Measurements from ENCODE around the gene UBIAD1.
"Not testable (repeated sequence)": the region's sequence is repeated elsewhere in the genome, so short reads cannot be mapped to it uniquely, and the experiment has no call there.

Gene UBIAD1

DNA sequence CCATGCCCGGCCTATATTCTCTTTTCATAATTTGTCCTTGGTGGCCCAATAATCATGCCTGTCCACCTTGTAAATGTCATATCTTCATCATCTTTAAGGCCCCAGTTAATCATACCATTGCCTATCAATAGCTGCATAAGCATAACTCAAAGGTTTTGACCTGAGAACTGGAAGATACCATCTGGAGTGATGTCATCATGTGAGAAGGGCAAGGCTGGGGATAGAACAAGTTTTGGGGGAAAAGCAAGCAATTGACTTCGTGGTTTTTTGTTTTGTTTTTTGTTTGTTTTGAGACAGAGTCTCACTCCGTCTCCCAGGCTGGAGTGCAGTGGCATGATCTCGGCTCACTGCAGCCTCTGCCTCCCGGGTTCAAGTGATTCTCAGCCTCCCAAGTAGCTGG is 6.2 kb downstream of the UBIAD1 start:
- DNase-seq (ENCODE audit: extremely low read depth in 1 of 2, low read depth in 1 of 2): no peak

DNA sequence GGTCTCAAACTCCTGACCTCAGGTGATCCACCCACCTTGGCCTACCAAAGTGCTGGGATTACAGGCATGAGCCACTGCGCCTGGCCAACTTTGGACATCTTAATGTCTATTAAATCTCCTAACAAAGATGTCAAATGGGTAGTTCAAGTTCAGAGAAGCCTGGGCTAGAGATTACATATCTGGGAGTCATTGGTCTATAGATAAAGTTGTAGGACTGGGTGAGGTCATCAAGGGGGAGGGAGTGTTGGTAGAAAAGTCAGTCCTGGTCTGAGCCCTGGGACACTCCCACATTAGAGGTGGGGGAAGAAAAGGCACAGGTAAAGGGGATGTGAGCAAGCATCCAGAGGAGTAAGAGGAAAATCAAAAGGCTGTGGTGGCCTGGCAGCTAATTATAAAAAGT is 6.6 kb downstream of the UBIAD1 start:
- DNase-seq (ENCODE audit: extremely low read depth in 1 of 2, low read depth in 1 of 2): no peak

DNA sequence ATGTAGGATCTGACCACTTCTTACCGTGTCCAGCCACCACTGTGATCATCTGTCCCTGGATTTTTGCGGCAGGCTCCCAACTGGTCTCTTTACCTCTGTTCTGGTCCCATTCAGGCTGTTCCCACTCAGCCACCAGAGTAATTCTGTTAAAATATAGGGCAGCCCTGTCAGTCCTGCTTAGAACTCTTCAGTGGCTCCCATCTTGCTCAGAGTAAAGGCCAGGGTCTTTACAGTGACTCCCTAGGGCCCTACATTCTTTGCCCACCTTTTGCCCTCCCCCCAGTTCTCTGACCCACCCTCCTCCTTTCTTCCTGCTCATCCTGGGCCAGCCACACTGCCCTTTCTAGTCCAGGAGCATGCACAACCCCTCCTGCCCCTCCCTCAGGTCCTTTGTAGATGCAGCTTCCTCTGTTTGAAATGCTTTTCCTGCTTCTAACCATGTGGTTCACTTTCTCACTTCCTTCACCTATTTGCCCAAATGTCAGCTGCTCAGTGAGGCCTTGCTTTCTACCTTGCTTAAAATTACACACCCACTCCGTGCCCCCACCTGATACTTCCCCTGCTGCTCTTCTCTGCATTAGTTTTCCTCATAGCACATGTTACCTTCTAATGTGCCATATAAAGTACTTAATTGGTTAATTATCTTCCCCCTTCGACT is 7.8 kb downstream of the UBIAD1 start:
- DNase-seq (ENCODE audit: extremely low read depth in 1 of 2, low read depth in 1 of 2): no peak

DNA sequence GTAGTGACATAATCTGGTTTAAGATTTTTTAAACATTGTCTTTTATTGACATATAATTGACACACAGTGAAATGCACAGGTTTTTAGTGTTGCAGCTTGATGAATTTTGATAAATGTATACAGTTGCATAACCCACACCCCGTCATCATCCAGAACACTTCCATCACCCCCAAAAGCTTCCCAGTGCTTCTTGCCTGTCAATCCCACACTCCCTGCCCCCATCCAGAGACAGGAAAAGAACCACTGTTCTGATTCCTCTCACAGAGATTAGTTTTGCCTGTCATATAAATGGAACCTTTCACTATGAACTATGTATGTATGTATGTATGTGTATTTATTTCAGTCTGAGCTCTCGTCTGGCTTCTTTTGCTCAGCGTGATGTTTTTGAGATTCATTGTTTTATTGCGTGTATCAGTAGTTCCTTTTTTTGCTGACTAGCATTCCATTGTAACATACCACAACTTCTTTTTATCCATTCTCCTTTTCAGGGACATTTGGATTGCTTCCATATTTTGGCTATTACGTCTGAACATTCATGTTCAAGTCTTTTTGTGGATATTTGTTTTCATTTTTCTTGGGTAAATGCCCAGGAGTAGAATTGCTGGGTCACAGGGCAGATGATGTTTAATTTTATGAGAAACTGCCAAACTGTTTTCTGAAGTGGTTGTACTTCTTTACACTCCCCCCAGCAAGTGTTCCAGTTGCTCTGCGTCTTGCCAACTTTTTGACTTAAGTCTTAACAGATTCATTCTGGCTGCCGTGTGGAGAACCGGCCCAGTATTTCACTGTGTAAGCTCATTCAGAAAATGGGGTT is 8.7 kb downstream of the UBIAD1 start:
- no peak for DNase-seq (ENCODE audit: extremely low read depth in 1 of 2, low read depth in 1 of 2)

DNA sequence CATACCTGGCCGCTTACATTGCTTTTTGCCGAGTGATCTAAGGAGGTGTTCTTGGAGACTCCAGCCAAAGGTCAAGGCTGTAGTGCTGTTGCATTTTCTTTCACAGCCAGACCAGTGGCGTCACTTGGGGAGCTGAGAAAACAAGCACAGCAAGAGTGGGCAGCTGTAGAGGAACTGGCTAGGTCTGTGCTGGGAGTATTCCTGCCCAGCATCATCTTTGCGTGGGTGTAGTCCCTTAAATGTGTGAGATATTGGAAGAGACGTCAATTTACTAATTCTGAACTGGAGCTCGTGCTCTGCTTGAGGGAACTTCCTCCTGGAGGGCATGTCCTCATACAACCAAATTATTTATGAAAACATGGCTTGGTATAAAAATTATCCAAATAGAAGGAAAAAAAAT is 10.2 kb downstream of the UBIAD1 start:
- no peak for DNase-seq (ENCODE audit: extremely low read depth in 1 of 2, low read depth in 1 of 2)

DNA sequence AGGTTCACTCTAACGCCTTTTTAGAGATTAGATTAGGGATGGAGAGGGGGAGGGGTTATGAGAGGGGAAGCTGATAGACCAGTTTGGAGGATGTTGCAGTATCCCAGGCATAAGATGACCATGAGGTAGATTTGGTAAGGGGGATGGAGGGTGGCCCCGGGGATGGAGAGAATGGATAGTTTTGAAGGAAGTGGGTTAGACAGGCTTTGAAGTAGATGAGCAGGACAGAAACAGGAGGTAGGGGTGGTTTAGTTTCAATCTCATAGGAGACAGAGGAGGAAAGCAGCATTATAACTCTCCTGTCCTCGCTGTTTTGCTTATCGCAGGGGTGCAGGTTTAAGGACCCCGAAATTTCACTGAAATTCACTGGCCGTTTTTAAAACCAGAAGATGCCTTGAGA is 11.8 kb downstream of the UBIAD1 start:
- no peak for DNase-seq (ENCODE audit: extremely low read depth in 1 of 2, low read depth in 1 of 2)

DNA sequence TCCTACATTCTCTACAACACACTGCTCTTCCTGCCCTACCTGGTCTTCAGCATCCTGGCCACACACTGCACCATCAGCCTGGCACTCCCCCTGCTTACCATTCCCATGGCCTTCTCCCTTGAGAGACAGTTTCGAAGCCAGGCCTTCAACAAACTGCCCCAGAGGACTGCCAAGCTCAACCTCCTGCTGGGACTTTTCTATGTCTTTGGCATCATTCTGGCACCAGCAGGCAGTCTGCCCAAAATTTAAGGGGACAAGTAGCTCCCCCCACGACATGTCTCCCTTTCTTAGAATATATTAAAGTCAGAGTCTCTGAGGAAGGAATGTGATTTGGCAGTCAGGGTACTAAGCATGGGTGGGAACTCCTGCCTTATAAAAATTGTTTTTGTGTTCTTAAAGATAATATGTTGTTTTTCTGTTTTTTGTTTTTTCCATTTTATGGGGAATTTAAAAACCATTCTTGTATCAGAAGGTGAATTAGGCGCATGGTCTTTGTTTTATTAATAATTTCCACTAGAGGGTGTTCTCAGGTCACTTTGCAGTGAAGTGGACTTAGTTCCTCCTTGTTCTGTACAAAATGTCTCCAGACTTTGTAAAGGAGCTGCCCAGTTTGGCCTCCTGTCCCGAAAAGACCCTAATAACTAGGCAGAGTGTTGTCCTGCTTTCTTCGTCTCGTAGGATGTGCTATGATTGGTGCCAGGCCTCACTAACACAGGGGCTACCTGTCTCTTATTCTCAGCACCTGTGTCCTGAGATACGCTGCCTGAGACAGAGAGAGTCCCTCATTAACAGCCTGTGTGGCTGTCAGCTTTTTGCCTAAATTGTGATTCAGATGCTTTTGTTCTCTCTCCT is 13.1 kb downstream of the UBIAD1 start:
- DNase-seq (ENCODE audit: extremely low read depth in 1 of 2, low read depth in 1 of 2): no peak

DNA sequence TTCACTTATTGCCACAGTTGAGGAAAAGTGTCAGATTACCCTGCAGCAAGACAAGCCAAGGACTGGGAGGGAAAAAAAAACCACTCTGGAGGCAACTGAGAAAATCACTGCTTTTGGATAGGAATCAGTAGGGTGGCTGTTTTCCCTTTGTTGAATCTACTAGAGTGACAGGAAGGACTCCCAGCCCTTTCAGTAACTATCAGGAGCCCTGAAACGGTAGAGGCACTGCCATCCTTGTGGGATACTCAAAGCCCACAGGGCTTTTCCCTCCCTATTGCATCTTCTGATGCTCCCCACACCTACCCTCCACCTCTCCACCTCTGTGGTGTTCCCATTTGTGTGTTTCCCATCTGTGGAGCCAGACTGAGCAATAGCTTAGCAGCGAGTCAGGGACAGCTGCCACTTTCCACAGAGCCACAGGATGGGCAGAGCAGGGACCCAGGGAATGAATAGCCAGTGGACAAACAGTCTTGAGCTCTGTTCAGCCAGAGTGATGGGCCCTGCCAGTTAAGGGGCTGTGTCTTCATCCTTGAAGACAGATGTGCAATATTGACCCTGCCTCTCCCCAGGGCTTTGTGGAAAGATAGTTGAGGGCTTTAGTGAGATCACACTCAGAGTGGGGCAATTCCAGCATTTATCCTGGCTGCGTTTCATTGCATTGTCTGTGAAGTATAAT is 13.9 kb downstream of the UBIAD1 start:
- DNase-seq (ENCODE audit: extremely low read depth in 1 of 2, low read depth in 1 of 2): no peak

DNA sequence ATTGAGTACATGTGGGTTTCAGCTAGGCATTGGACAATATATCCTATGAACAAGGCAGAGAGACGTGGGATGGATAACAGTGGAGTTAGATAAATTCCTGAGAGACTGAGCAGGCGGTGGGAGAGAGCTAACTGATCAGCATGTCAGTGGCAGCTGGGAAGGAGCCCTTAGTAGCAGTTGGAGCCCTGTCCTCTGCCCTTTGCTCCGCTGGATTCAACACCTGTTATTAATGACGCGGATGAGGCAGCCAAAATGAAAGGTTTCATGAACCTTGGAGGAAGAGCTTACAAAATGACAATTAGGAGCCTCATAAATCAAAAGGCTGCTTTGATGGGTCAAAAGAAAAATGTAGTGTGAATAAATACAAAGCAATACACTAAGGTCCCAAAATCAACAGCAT is 16.1 kb downstream of the UBIAD1 start:
- no peak for DNase-seq (ENCODE audit: extremely low read depth in 1 of 2, low read depth in 1 of 2)

DNA sequence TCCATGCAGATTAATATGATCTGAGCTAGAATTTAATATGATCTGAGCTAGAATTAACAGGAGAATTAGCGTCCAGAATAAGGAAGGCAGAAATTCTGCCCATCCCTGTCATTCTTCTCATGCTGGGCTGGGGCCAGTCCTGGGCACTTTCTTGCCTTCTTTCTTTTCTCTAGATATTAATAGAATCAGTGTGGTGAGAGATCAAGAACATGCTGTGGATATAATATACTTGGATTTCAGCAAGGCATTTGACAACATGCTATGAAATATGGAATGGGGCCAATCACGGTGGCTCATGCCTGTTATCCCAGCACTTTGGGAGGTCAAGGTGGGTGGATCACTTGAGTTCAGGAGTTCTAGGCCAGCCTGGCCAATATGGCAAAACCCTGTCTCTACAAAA is 18.1 kb downstream of the UBIAD1 start:
- DNase-seq (ENCODE audit: extremely low read depth in 1 of 2, low read depth in 1 of 2): no peak

DNA sequence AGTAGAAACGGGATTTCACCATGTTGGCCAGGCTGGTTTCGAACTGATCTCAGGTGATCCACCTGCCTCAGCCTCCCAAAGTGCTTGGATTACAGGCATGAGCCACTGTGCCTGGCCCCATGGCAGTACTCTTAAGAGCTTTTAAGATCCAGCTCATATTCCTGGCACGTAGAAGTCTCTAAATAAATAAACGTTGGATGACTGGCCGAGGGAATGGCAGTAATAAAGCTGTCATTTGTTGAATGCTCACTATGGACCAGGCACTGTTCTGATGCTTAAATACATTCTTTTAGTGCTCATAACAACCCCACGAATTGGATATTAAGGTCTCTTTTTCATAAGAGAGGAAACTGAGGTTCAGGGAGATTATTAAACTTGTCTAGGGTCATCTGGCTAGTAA is 20.9 kb downstream of the UBIAD1 start:
- DNase-seq (ENCODE audit: extremely low read depth in 1 of 2, low read depth in 1 of 2): no peak

DNA sequence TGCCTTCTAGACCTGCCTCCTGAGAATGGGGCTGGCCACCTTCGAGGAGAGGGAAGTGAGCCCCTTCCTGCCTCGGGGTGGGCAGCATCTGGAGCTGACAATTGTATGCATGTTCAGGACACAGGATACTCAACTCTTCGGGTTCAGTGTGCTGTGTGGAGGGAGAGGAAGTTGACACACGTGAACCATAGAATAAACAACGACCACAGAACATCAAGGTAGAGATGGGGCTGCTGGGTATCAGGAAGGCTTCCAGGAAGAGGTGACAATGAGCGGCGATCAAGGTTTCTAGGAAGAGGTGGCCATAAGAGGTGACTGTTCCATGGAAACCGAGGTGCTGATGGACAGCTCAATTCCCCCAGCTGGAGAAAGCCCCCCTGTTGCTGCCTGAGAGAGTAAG is 22.0 kb downstream of the UBIAD1 start:
- no peak for DNase-seq (ENCODE audit: extremely low read depth in 1 of 2, low read depth in 1 of 2)

DNA sequence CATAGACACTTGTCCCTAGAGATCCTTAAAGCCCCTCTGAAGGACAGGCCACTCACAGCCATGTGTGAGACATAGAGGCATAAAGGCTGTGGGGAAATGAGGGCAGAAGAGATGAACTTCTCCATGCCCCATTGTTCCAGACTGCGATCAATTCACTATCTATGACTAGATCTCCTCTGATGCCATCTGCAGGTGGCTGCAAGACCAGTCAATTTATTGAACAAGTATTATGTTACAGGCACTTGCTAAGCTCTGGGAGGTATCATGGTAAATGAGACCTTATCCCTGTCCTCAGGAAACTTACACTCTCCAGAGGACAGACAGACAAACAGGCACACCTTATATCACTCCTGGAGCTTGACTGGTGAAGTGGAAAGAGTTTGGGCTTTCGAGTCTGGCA is 22.9 kb downstream of the UBIAD1 start:
- no peak for DNase-seq (ENCODE audit: extremely low read depth in 1 of 2, low read depth in 1 of 2)

DNA sequence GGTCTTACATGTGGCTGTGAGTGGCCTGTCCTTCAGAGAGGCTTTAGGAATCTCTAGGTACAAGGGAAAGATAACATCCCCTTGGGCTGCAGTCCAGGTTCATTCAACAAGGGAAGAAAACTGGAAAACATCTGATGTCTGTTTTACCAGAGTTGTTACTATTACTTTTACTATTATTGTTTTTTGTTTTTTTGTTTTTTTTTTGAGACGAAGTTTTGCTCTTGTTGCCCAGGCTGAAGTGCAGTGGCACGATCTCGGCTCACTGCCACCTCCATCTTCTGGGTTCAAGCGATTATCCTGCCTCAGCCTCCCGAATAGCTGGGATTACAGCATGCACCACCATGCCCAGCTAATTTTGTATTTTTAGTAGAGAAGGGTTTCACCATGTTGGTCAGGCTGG is 24.8 kb downstream of the UBIAD1 start:
- not testable (repeated sequence) for DNase-seq (ENCODE audit: extremely low read depth in 1 of 2, low read depth in 1 of 2)

DNA sequence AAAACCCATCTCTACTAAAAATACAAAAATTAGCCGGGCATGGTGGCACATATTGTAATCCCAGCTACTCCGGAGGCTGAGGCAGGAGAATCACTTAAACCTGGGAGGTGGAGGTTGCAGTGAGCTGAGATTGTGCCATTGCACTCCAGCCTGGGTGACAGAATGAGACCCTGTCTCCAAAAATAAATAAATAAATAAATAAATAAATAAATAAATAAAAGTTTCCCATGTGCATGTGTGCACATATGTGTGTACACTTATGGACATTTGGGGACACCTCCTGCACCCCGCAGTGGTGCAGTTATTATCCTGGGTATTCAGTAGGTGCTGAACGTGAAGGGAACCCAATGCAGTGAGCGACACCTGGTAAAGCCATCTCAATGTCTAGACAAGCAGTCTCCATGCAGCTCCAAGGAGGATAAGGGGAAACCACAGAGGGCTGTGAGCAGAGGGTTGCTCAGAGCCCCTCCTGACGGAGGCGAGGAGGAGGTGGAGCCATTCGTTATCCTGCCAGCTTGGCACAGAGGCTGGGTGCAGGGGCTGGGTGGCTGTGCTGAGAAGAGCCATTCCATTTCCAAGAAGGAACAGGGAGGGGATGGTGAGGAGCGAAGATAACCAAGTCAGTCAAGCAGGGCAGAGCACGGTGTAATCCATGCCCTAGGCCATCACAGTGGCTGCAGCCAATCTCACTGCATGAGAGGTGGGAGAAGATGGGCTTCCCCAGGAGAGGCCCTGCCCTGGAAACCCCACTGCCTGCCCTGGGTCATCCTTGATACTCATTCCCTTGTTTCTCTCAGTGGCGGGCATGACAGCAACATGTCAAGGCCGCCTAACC is 25.6 kb downstream of the UBIAD1 start:
- no peak for DNase-seq (ENCODE audit: extremely low read depth in 1 of 2, low read depth in 1 of 2)

DNA sequence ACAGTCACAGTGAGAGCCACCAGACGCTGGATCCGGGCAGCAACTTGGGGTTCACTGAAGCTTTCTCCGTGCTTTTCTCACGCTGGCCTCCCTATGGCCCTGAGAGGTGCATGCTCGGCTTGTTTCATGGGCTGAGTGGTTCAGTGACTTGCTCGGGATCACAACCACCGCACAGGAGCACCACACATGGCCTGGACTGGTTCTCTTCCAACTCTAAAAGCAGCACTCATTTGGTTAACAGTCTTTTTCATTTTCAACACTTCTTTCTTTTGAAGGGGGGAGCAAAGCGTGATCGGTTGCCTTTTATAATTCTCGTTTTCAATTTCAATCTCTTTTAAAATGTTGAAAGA is 26.2 kb downstream of the UBIAD1 start:
- DNase-seq (ENCODE audit: extremely low read depth in 1 of 2, low read depth in 1 of 2): no peak

DNA sequence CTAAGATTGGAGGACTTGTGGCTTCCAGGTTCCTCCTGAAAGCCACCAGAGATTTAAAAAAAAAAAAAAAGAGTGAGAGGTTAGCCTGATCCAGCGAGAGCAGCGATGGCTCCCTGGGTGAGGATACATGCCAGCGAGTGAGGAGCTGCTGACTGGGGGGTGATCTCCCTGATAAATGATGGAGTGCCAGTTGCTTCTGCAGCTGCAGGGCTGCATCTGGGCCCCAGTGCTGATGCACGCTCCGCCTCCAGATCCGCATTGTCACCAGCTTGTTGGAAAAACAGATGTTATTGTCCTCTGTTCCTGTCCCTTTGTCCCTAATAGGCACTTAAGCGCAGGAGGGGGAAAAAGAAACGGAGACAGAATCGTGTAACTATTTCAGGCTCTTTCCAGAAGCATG is 28.6 kb downstream of the UBIAD1 start:
- DNase-seq (ENCODE audit: extremely low read depth in 1 of 2, low read depth in 1 of 2): no peak

DNA sequence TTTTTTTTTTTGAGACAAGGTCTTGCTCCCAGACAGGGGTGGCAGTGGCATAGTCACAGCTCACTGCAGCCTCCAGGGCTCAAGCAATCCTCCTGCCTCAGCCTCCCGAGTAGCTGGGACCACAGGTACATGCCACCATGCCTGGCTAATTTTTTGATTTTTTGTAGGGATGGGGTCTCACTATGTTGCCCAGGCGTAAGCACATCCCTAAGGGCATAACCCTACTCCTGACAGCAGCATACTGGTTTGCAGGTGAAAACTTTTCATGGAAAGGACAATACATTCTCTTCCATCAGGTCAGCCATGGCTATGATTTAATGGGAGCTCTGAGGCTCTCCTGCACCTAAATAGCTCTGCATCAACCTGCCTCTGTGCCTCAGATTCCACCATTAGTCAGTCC is 29.4 kb downstream of the UBIAD1 start:
- no peak for DNase-seq (ENCODE audit: extremely low read depth in 1 of 2, low read depth in 1 of 2)

DNA sequence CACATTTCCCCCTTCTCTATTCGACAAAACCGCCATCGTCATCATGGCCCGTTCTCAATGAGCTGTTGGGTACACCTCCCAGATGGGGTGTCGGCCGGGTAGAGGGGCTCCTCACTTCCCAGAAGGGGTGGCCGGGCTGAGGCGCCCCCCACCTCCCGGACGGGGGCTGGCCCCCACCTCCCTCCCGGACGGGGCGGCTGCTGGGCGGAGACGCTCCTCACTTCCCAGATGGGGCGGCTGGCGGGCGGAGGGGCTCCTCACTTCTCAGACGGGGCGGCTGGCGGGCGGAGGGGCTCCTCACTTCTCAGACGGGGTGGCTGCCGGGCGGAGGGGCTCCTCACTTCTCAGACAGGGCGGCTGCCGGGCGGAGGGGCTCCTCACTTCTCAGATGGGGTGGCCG is 32.5 kb downstream of the UBIAD1 start:
- DNase-seq (ENCODE audit: extremely low read depth in 1 of 2, low read depth in 1 of 2): not testable (repeated sequence)

DNA sequence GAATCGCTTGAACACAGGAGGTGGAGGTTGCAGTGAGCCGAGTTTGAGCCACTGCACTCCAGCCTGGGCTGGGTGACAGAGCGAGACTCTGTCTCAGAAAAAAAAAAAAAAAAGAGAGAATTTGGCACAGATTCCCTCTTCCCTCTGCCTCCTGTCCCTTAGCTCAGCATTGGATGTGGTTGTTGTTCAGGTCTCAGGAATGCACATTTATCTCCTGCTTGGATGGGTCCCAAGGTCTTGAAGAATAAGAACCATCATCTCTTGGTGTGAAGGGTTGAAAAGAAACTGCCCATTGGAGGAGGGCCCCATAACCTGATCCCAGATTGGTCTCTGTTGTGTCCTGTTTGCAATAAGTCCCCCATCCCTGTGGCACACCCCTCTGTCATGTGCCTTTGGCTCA is 34.9 kb downstream of the UBIAD1 start:
- no peak for DNase-seq (ENCODE audit: extremely low read depth in 1 of 2, low read depth in 1 of 2)

All from activated CD8-positive, alpha-beta memory T cell treated with anti-CD3 and anti-CD28 coated beads for 1 hour (primary cell).